HUES64 (cell line): Measurements from ENCODE around the gene MPND.
A peak's percentile ranks its signal among the peaks of the same experiment; 100 is the strongest.

Source experiments
- H3K27ac ChIP-seq: 2 replicates; pipeline ENCODE4 v1.7.0; 2013; ENCODE audit warnings: low read depth, low read length, inconsistent platforms
- H3K27me3 ChIP-seq: 2 replicates; pipeline ENCODE4 v1.6.1; 2013; ENCODE audit warnings: mild to moderate bottlenecking, low read length; ENCODE audit not compliant: insufficient read depth
- H3K36me3 ChIP-seq: 2 replicates; pipeline ENCODE4 v1.6.1; 2013; ENCODE audit warnings: mild to moderate bottlenecking, low read length; ENCODE audit not compliant: insufficient read depth
- H3K4me1 ChIP-seq: 2 replicates; pipeline ENCODE4 v1.6.1; 2013; ENCODE audit warnings: mild to moderate bottlenecking, low read length, moderate library complexity; ENCODE audit not compliant: insufficient read depth
- H3K4me3 ChIP-seq: 2 replicates; pipeline ENCODE4 v1.5.1; 2013; ENCODE audit warnings: mild to moderate bottlenecking, low read length, moderate library complexity
- H3K9ac ChIP-seq: 2 replicates; pipeline ENCODE4 v1.6.1; 2013; ENCODE audit warnings: mild to moderate bottlenecking, low read depth, low read length
- H3K9me3 ChIP-seq: 2 replicates; pipeline ENCODE4 v1.6.1; 2013; ENCODE audit warnings: low read depth, low read length; ENCODE audit not compliant: insufficient read depth
- WGBS: fragments of 150-250, 120-280 bp; methylation state at CpG from one replicate; pipeline ENCODE4 v1.1.7; 2013; ENCODE audit warnings: missing lambda C conversion rate; 5-methylcytosine and 5-hydroxymethylcytosine counted together

Gene MPND

GRCh38 chr19:4370418-4371041 lies 27.2 kb downstream of the MPND start:
- Histone ChIP-seq H3K27me3 (no peaks in the 10 kb centered on the region), H3K4me3 (no peak overlapping the region), H3K9ac (no peak overlapping the region), H3K9me3 (no peaks in the 10 kb centered on the region), H3K36me3 (peaks cover 8% of the 10 kb centered on the region), H3K27ac (no peak overlapping the region), H3K4me1 (peaks cover 33% of the 10 kb centered on the region)
- 91% methylated on average over 15 of the region's 15 CpGs for WGBS

- 92% methylated on average over 31 of the region's 31 CpGs for WGBS
- H3K9ac ChIP-seq = no peak overlapping the region; the same call in 1 of the 2 replicates
- no peak overlapping the region for H3K27ac ChIP-seq
- no peaks in the 10 kb centered on the region for H3K9me3 ChIP-seq
- no peak overlapping the region for H3K4me3 ChIP-seq
- no peaks in the 10 kb centered on the region for H3K27me3 ChIP-seq
- H3K36me3 ChIP-seq = no peaks in the 10 kb centered on the region
- peaks cover 43% of the 10 kb centered on the region for H3K4me1 ChIP-seq
Observed at GRCh38 chr19:4371247-4372164, 28.1 kb downstream of the MPND start.

GRCh38 chr19:4372165-4373012 lies 29.0 kb downstream of the MPND start:
- Histone ChIP-seq H3K27ac (no peak overlapping the region), H3K9ac (no peak overlapping the region), H3K36me3 (no peaks in the 10 kb centered on the region), H3K27me3 (no peaks in the 10 kb centered on the region), H3K4me1 (peaks cover 51% of the 10 kb centered on the region), H3K9me3 (no peaks in the 10 kb centered on the region), H3K4me3 (no peak overlapping the region)
- 93% methylated on average over 22 of the region's 22 CpGs for WGBS

- Histone ChIP-seq H3K4me1 (peaks cover 51% of the 10 kb centered on the region), H3K9ac (no peak overlapping the region)
Observed at GRCh38 chr19:4373013-4373367, 29.6 kb downstream of the MPND start.

GRCh38 chr19:4373601-4374497 lies 30.5 kb downstream of the MPND start:
- WGBS = 92% methylated on average over 25 of the region's 25 CpGs
- Histone ChIP-seq H3K4me3 (no peak overlapping the region), H3K36me3 (no peaks in the 10 kb centered on the region), H3K9ac (peak overlapping the region; percentile 46), H3K9me3 (no peaks in the 10 kb centered on the region), H3K27ac (peak overlapping the region; percentile 82), H3K4me1 (peaks cover 47% of the 10 kb centered on the region), H3K27me3 (no peaks in the 10 kb centered on the region)

More at GRCh38 chr19:4373013-4373367, 29.6 kb downstream of the MPND start:
- Histone ChIP-seq H3K4me3 (no peak overlapping the region), H3K27me3 (no peaks in the 10 kb centered on the region), H3K9me3 (no peaks in the 10 kb centered on the region), H3K36me3 (no peaks in the 10 kb centered on the region), H3K27ac (no peak overlapping the region)
- WGBS = 93% methylated on average over 8 of the region's 8 CpGs

GRCh38 chr19:4374498-4375163 lies 31.3 kb downstream of the MPND start:
- WGBS = 86% methylated on average over 27 of the region's 27 CpGs
- H3K27ac ChIP-seq = peak overlapping the region; percentile 82
- H3K36me3 ChIP-seq = no peaks in the 10 kb centered on the region
- H3K4me3 ChIP-seq = no peak overlapping the region
- no peaks in the 10 kb centered on the region for H3K9me3 ChIP-seq
- H3K9ac ChIP-seq = peak overlapping the region; percentile 46
- H3K27me3 ChIP-seq = no peaks in the 10 kb centered on the region
- H3K4me1 ChIP-seq = peaks cover 39% of the 10 kb centered on the region

GRCh38 chr19:4375164-4376027 lies 32.0 kb downstream of the MPND start:
- Histone ChIP-seq H3K4me1 (peaks cover 33% of the 10 kb centered on the region), H3K4me3 (no peak overlapping the region), H3K9me3 (no peaks in the 10 kb centered on the region), H3K27ac (peak overlapping the region; percentile 82), H3K27me3 (no peaks in the 10 kb centered on the region), H3K36me3 (no peaks in the 10 kb centered on the region), H3K9ac (peak overlapping the region; percentile 46)
- WGBS = 67% methylated on average over 16 of the region's 16 CpGs

GRCh38 chr19:4376028-4376670 lies 32.8 kb downstream of the MPND start:
- no peak overlapping the region for H3K9ac ChIP-seq
- H3K4me3 ChIP-seq = no peak overlapping the region

GRCh38 chr19:4376671-4376990 lies 33.3 kb downstream of the MPND start:
- Histone ChIP-seq H3K9ac (no peak overlapping the region), H3K36me3 (no peaks in the 10 kb centered on the region), H3K9me3 (no peaks in the 10 kb centered on the region), H3K27me3 (no peaks in the 10 kb centered on the region), H3K27ac (no peak overlapping the region), H3K4me3 (no peak overlapping the region), H3K4me1 (peaks cover 33% of the 10 kb centered on the region)
- WGBS = 58% methylated on average over 10 of the region's 10 CpGs

More at GRCh38 chr19:4376028-4376670, 32.8 kb downstream of the MPND start:
- no peaks in the 10 kb centered on the region for H3K27me3 ChIP-seq
- H3K9me3 ChIP-seq = no peaks in the 10 kb centered on the region
- peaks cover 33% of the 10 kb centered on the region for H3K4me1 ChIP-seq
- H3K36me3 ChIP-seq = no peaks in the 10 kb centered on the region
- peak overlapping the region; percentile 82 for H3K27ac ChIP-seq
- 74% methylated on average over 16 of the region's 16 CpGs for WGBS
